GM10248 (cell line): Measurements from ENCODE around the gene IRF3.
A peak's percentile ranks its signal among the peaks of the same experiment; 100 is the strongest.

ENCODE experiments used
- CTCF ChIA-PET: fragments of 300-600 bp; sonication (Branson Sonifier 250); formaldehyde crosslinking; extraction: SDS; loops from one replicate; lab custom pipeline; 2021; ENCODE audit warnings: antibody characterized with exemption; lab: Yijun Ruan, JAX
- POLR2A ChIA-PET: fragments of 350-650 bp; sonication (Branson Sonifier 250); formaldehyde crosslinking; extraction: SDS; loops from one replicate; lab custom pipeline; 2020; ENCODE audit warnings: antibody characterized with exemption; lab: Yijun Ruan, JAX
- DNase-seq: peaks from one replicate; pipeline ENCODE4 v3.0.0; 2012; ENCODE audit errors: extremely low spot score
- CTCF ChIP-seq: IDR thresholded peaks from 2 replicates; pipeline ENCODE4 v1.5.1; 2012; ENCODE audit warnings: mild to moderate bottlenecking, low read depth; ENCODE audit errors: extremely low read depth, missing control alignments, control extremely low read depth

IRF3 gene

GRCh38 chr19:49665351-49666119 lies at the start of gene IRF3, which contains the start of gene BCL2L12:
Gene IRF3, minus strand, starts transcription at chr19:49665857. Its CDS starts 1,019 bp downstream, at chr19:49664838.
Gene BCL2L12, plus strand, starts transcription at chr19:49665933. Its CDS starts 760 bp downstream, at chr19:49666693.
- POLR2A ChIA-PET: interaction anchor here (1.0 to 2.2 kb wide), 3 partner anchors 11 to 25 kb away, joined by 3 to 7 read pairs (median 5); partner anchors contain the start of gene SCAF1
- no peak for TF ChIP-seq CTCF
- CTCF ChIA-PET: interaction anchor here (0.7 to 2.3 kb wide), 5 partner anchors 10 to 25 kb away, joined by 3 to 7 read pairs (median 5); partner anchors contain the start of gene SCAF1
- peak; percentile 99 for DNase-seq

- POLR2A ChIA-PET: interaction anchor here (0.6 kb wide), 1 partner anchor 38 kb away, joined by 3 read pairs; no protein-coding TSS in a partner anchor
- DNase-seq: no peak
- CTCF ChIA-PET: interaction anchor here (1.4 kb wide), 1 partner anchor 9 kb away, joined by 3 read pairs; no protein-coding TSS in a partner anchor
- TF ChIP-seq CTCF: no peak
Measured at GRCh38 chr19:49713236-49713845, 47.7 kb upstream of the IRF3 start.

- POLR2A ChIA-PET: no interaction called here
Measured at GRCh38 chr19:49712397-49712859, 46.8 kb upstream of the IRF3 start.

GRCh38 chr19:49710372-49710951 lies 44.8 kb upstream of the IRF3 start:
- no peak for TF ChIP-seq CTCF
- CTCF ChIA-PET: no interaction called here

More at GRCh38 chr19:49712397-49712859, 46.8 kb upstream of the IRF3 start:
- TF ChIP-seq CTCF: no peak
- CTCF ChIA-PET: no interaction called here
- no peak for DNase-seq

GRCh38 chr19:49705919-49706318 lies 40.3 kb upstream of the IRF3 start:
- ChIA-PET CTCF (interaction anchor here (1.0 kb wide), 1 partner anchor 12 kb away, joined by 3 read pairs; no protein-coding TSS in a partner anchor), POLR2A (no interaction called here)
- no peak for TF ChIP-seq CTCF
- DNase-seq: no peak

More at GRCh38 chr19:49710372-49710951, 44.8 kb upstream of the IRF3 start:
- peak; percentile 4 for DNase-seq
- POLR2A ChIA-PET: no interaction called here
